Activated T-cell treated with anti-CD3 and anti-CD28 coated beads for 48 hours (primary cell): ENCODE results near the gene PLCH2.
"Not testable (repeated sequence)": the region's sequence is repeated elsewhere in the genome, so short reads cannot be mapped to it uniquely, and the experiment has no call there.

Experiments
- DNase-seq: peaks from one replicate; pipeline ENCODE4 v3.0.0-alpha.2; 2020; ENCODE audit warnings: low read depth

The PLCH2 gene

DNA sequence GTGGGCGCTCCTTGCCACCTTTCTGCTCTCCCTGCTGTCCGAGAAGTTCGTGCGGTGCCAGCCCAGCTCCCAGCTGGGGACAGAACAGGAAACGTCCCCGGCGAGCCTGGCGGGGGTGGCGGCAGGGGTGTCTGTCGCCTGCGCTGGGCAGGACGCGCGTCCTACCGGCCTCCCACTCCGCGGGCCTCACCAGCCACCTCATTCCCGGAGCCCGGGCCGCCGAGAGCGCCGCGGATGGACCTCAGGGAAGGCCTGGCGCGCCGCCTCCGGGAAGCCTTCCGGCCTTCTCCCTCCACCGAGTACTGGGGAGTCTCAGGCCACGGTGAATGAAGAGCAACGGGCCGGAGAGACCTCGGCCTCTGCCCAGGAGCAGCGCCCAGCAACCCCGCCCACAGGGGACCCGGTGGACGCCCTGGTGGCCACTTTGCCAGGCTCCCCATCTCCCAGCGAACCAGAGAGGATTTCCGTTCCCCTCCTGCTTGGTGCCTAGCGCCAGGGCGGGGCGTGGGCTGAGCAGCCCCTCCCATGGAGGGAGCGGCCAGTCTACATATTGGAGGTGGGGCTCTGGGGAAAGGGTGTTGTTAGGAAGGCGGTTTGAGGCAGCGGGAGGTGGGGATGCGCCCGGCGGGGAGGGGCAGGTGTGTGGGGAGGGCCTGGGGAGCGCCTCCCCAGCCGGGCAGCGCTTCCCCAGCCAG lies 70.6 kb downstream of the PLCH2 start:
- peak; percentile 85 for DNase-seq

DNA sequence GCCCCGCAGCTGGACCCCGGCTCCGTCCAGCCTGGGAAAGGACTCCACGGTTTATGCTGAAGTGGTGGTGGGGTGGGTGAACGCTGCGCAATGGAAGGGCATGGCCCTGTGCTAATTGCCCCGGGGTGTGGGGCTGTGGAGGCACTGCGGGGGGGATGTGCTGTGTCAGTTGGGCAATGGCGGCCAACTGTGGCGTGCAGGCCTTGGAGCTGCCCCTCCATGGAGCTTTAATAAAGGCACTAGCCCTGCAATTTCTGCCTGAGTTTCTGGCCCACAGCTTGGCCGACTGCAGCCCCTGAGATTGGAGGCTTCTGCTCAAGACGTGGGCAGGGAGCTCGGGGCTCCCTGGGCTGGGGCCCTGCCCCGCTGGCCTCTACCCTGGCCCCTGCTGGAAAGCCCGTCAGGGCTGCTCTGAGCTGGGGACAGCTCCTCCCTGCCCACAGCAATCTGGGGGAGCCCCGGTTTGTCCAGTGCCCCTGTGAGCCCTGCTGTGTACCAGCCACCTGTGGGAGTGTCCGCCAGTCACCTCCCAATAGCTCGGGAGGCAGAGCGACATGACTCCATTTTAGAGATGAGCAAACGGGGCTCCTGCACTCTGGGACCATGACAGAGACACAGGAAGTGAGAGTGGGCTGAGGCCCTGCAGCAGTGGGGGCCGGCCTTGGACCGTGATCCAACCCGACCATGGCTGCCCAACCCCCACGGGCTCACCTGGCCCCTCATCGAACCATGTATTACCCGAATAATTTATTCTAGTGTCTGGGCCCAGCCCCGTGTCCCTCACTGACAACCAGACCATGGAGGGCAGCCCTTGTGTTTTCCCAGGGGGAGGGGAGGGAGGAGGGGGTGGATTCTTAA lies 71.3 kb downstream of the PLCH2 start:
- DNase-seq: peak; percentile 63

DNA sequence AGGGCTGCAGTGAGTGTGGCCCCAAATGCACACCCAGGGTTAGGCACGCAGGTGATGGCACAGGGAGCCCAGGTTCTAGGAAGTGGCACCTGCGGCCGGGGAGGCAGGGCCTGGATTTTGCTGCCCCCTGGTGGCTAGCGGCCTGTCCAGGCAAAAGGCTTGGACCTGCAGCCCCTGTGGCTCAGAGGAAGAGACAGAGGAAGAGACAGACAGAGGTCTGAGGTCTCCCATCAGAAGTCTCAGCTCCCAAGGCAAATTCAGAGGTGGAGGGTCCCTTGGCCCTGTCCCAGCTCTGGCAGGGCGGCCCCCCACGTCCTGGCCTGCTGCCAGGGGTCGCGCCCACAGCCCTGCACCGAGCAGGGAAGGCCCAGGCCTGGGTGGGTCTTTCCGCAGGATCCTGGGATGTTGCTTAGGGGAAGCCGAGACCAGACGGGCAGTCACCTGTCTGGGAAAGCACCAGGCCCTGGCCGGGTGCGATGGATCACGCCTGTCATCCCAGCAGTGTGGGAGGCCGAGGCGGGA lies 72.0 kb downstream of the PLCH2 start:
- peak; percentile 81 for DNase-seq

DNA sequence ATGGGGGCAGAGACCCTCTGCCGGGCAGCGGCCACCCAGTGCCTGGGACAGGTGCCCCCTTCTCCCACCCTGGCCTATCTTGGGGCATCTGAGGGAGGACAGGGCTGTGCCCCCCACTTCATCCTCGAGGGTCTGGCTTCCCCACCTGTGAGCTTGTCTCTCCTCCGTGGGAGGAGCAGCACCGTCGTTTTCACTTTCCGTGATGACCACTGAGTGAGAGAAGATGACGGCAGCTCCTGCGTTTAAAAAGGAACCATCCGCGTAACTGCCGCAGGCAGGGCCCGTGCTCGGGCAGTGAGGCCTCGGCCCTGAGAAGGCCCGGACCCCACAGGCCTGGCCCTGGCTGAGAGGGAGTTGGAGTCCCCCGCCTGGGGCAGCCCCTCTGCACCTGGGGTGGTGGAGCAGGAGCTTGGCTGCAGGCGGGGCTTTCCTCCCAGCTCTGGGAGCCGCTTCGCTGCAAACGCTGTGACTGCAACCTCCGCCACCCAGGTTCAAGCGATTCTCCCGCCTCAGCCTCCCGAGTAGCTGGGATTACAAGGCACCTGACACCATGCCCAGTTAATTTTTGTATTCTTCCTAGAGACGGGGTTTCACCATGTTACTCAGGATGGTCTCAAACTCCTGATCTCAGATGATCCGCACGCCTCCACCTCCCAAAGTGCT lies 73.4 kb downstream of the PLCH2 start:
- DNase-seq: not testable (repeated sequence)

DNA sequence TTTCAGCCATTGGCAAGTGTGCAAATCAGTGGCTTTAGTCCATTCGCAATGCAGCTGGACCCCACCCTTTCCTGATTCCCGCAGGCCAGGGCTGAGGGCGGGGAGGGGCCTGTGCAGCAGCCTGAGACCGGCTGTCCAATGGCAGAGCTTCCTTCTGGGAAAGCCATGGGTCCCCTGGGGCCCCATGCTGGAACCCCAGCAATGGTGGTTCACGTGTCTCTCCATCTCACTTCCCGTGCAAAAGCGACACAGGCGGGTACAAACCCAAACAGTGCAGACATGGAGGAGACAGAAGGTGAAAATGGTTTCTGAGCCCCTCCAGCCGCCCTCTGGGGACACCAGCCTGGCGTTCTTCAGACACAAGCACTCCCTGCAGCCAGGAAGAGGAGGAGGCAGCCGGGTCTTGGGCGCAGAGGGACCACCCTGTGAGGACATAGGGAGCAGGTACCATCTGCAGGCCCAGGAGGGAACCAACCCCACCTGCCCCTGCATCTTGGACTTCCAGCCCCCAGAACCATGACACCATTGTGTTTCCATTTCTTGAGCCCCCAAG lies 74.3 kb downstream of the PLCH2 start:
- not testable (repeated sequence) for DNase-seq

- not testable (repeated sequence) for DNase-seq
Observed at GRCh38 chr1:2551544-2551943, 75.5 kb downstream of the PLCH2 start.

GRCh38 chr1:2552189-2552588 lies 76.1 kb downstream of the PLCH2 start:
- no peak for DNase-seq

DNA sequence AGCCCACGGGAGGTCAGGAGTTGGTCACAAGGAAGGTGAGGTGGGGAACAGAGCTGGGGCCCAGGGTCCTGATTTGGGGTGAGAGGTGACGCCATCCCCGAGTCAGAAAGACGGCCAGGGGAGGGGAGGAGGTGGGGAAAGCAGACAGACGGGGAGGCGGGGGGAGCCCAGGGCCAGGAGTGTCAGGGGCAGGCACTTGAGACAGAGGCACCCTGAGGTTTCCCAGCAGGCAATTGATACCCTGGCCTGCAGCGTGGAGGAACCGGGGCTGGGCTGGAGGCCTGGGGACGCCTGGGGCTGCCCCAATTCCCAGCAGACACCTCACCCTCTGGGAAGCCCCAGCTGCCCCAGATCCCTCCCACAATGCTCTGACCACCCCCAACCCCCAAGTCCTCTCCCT lies 77.0 kb downstream of the PLCH2 start:
- DNase-seq: not testable (repeated sequence)

DNA sequence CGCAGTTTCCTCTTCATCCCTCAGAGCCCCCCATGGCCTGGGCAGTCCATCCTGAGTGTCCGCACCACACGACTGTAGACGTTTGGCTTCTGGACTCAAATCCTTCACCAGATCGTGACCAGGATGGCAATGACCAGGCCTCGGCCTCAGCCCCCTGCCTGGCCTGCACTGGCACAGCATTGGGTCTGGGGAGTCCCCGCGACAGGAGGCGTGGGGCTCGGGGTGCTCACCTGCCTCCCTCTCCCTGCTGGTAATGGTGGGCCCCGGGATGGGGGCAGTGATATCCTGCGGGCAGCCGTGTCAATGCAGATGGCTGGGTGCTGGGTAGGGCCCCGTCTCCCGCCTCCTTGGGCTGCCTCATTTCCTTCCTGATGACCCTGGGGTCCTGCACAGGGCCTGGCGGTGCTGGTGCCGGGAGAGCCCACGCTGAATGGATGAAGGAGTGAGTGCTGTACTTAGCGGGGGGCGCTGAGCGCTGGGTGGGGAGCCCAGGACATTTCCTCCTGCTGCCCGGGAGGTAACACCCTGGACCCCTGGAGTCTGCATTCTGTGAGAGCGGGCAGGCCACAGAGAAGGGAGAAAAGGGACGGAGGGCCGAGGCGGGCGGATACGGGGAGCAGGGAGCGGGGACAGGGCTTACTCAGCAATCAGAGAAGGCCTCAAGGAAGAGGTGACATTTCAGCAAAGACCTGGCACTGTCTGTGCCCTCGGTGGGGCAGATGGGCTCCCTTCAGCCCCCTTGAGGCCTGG lies 78.0 kb downstream of the PLCH2 start:
- no peak for DNase-seq

GRCh38 chr1:2554621-2555387 lies 78.7 kb downstream of the PLCH2 start:
- DNase-seq: peak; percentile 18
